ENCODE data around the gene ZBTB7C.

ZBTB7C gene

GRCh38 chr18:48238206-48238605 lies 171.0 kb downstream of the ZBTB7C start:
- Histone ChIP-seq H3K36me3 (no peaks in the 10 kb centered on the region), H3K9me3 (no peaks in the 10 kb centered on the region), H3K4me3 (ENCODE audit: low read depth in 1 of 2, low read length in 1 of 2) (no peak overlapping the region), H3K4me1 (ENCODE audit: control insufficient read depth in 1 of 2, insufficient read depth in 1 of 2, low read depth in 1 of 2, low read length in 1 of 2) (no peaks in the 10 kb centered on the region), H3K27ac (no peak overlapping the region), H3K27me3 (peaks cover 81% of the 10 kb centered on the region)
- TF ChIP-seq CTCF (IDR thresholded peaks at IDR 0.05) = no peak

- TF ChIP-seq CTCF (IDR thresholded peaks at IDR 0.05) = no peak
- no peak overlapping the region for H3K4me3 ChIP-seq (ENCODE audit: low read depth in 1 of 2, low read length in 1 of 2)
- no peaks in the 10 kb centered on the region for H3K4me1 ChIP-seq (ENCODE audit: control insufficient read depth in 1 of 2, insufficient read depth in 1 of 2, low read depth in 1 of 2, low read length in 1 of 2)
- peaks cover 84% of the 10 kb centered on the region for H3K27me3 ChIP-seq
- no peaks in the 10 kb centered on the region for H3K36me3 ChIP-seq
- H3K9me3 ChIP-seq = no peaks in the 10 kb centered on the region
- H3K27ac ChIP-seq = no peak overlapping the region
Measured at GRCh38 chr18:48236822-48237221, 172.4 kb downstream of the ZBTB7C start.

GRCh38 chr18:48230467-48231113 lies 178.6 kb downstream of the ZBTB7C start:
- H3K36me3 ChIP-seq = no peaks in the 10 kb centered on the region
- no peak overlapping the region for H3K4me3 ChIP-seq (ENCODE audit: low read depth in 1 of 2, low read length in 1 of 2)
- peaks cover 24% of the 10 kb centered on the region for H3K27me3 ChIP-seq
- H3K4me1 ChIP-seq (ENCODE audit: control insufficient read depth in 1 of 2, insufficient read depth in 1 of 2, low read depth in 1 of 2, low read length in 1 of 2) = peaks cover 28 to 29% of the 10 kb centered on the region in 2 experiments
- no peak for TF ChIP-seq CTCF (IDR thresholded peaks at IDR 0.05)
- no peak overlapping the region for H3K27ac ChIP-seq
- H3K9me3 ChIP-seq = no peaks in the 10 kb centered on the region

- TF ChIP-seq CTCF (IDR thresholded peaks at IDR 0.05) = no peak
- peaks cover 18% of the 10 kb centered on the region for H3K27me3 ChIP-seq
- H3K4me1 ChIP-seq (ENCODE audit: control insufficient read depth in 1 of 2, insufficient read depth in 1 of 2, low read depth in 1 of 2, low read length in 1 of 2) = peaks cover 38 to 39% of the 10 kb centered on the region in 2 experiments
- no peak overlapping the region for H3K27ac ChIP-seq
- H3K9me3 ChIP-seq = no peaks in the 10 kb centered on the region
- no peaks in the 10 kb centered on the region for H3K36me3 ChIP-seq
- no peak overlapping the region for H3K4me3 ChIP-seq (ENCODE audit: low read depth in 1 of 2, low read length in 1 of 2)
Measured at GRCh38 chr18:48229552-48229981, 179.6 kb downstream of the ZBTB7C start.

- no peak for TF ChIP-seq CTCF (IDR thresholded peaks at IDR 0.05)
- Histone ChIP-seq H3K27ac (no peak overlapping the region), H3K4me1 (ENCODE audit: control insufficient read depth in 1 of 2, insufficient read depth in 1 of 2, low read depth in 1 of 2, low read length in 1 of 2) (peaks cover 44 to 47% of the 10 kb centered on the region in 2 experiments), H3K27me3 (peaks cover 15% of the 10 kb centered on the region), H3K36me3 (no peaks in the 10 kb centered on the region), H3K4me3 (ENCODE audit: low read depth in 1 of 2, low read length in 1 of 2) (no peak overlapping the region), H3K9me3 (no peaks in the 10 kb centered on the region)
Measured at GRCh38 chr18:48228841-48229240, 180.3 kb downstream of the ZBTB7C start.

Data from neutrophil (primary cell).